ENCODE data around the gene BET1L. TPM values are rescaled to one million over a fixed set of nuclear protein-coding genes. Genes with fewer than 3 reads are reported as not detected.

BET1L gene
- total RNA-seq, 1 experiment from 2014 or later, result 89.0 TPM

- Histone ChIP-seq H3K36me3 (ENCODE audit: control insufficient read depth, insufficient read depth, low read length) (no peaks in the 10 kb centered on the region), H3K27me3 (ENCODE audit: control insufficient read depth, insufficient read depth, low read length) (no peaks in the 10 kb centered on the region), H3K4me1 (ENCODE audit: control insufficient read depth, insufficient read depth, low read length) (no peaks in the 10 kb centered on the region), H3K4me3 (ENCODE audit: low read depth in 2 of 2, low read length in 2 of 2) (no peak overlapping the region), H3K9me3 (ENCODE audit: control insufficient read depth, insufficient read depth, low read depth, low read length) (no peaks in the 10 kb centered on the region), H3K27ac (ENCODE audit: low read length) (no peak overlapping the region)
- intact Hi-C loops (cut with micrococcal nuclease; ENCODE audit: unreplicated experiment) (no loop called here), in situ Hi-C loops (cut with HindIII; ENCODE audit: low pct_unique_long_range_greater_than_20kb, low sequenced_read_pairs) (no loop called here)
- DNase-seq (ENCODE audit: low read depth, low spot score) (no peak), ATAC-seq (no peak)
- no TSS peak for BruUV-seq (replicated peaks)
- CTCF ChIA-PET, result no interaction called here
- TF ChIP-seq SIN3A (IDR thresholded peaks at IDR 0.05; ENCODE audit: borderline replicate concordance, insufficient read depth, low read depth, low read length) (no peak), REST (IDR thresholded peaks at IDR 0.05; ENCODE audit: insufficient read depth in 1 of 2, low read depth in 2 of 2, low read length in 1 of 2) (no peak), TCF7L2 (IDR thresholded peaks at IDR 0.05; ENCODE audit: low read depth, low read length) (no peak), CTCF (IDR thresholded peaks at IDR 0.05) (no peak), POLR2AphosphoS5 (IDR thresholded peaks at IDR 0.05; ENCODE audit: low read depth, low read length) (no peak)
- POLR2A ChIA-PET, result no interaction called here
Observed at GRCh38 chr11:223884-224283, 16.7 kb upstream of the BET1L start.

- intact Hi-C loops (cut with micrococcal nuclease; ENCODE audit: unreplicated experiment), result no loop called here
- ChIA-PET POLR2A (no interaction called here), CTCF (interaction anchor here (0.5 kb wide), 1 partner anchor 184 kb away, joined by 3 read pairs; no protein-coding TSS in a partner anchor)
- Histone ChIP-seq H3K4me3 (ENCODE audit: low read depth in 2 of 2, low read length in 2 of 2) (no peak overlapping the region), H3K4me1 (ENCODE audit: control insufficient read depth, insufficient read depth, low read length) (no peaks in the 10 kb centered on the region), H3K27ac (ENCODE audit: low read length) (no peak overlapping the region), H3K9me3 (ENCODE audit: control insufficient read depth, insufficient read depth, low read depth, low read length) (no peaks in the 10 kb centered on the region), H3K27me3 (ENCODE audit: control insufficient read depth, insufficient read depth, low read length) (no peaks in the 10 kb centered on the region), H3K36me3 (ENCODE audit: control insufficient read depth, insufficient read depth, low read length) (no peaks in the 10 kb centered on the region)
- BruUV-seq (replicated peaks), result no TSS peak
- in situ Hi-C loops (cut with HindIII; ENCODE audit: low pct_unique_long_range_greater_than_20kb, low sequenced_read_pairs), result no loop called here
- ATAC-seq (no peak), DNase-seq (ENCODE audit: low read depth, low spot score) (no peak)
- no peak for TF ChIP-seq SIN3A (IDR thresholded peaks at IDR 0.05; ENCODE audit: borderline replicate concordance, insufficient read depth, low read depth, low read length)
- no peak for TF ChIP-seq REST (IDR thresholded peaks at IDR 0.05; ENCODE audit: insufficient read depth in 1 of 2, low read depth in 2 of 2, low read length in 1 of 2)
- TF ChIP-seq CTCF (IDR thresholded peaks at IDR 0.05), result no peak
- no peak for TF ChIP-seq TCF7L2 (IDR thresholded peaks at IDR 0.05; ENCODE audit: low read depth, low read length)
- TF ChIP-seq POLR2AphosphoS5 (IDR thresholded peaks at IDR 0.05; ENCODE audit: low read depth, low read length), result no peak
Observed at GRCh38 chr11:223026-223789, 16.0 kb upstream of the BET1L start.

All from Panc1 (cell line).